ENCODE results near the gene MRPL47.

Gene MRPL47

DNA sequence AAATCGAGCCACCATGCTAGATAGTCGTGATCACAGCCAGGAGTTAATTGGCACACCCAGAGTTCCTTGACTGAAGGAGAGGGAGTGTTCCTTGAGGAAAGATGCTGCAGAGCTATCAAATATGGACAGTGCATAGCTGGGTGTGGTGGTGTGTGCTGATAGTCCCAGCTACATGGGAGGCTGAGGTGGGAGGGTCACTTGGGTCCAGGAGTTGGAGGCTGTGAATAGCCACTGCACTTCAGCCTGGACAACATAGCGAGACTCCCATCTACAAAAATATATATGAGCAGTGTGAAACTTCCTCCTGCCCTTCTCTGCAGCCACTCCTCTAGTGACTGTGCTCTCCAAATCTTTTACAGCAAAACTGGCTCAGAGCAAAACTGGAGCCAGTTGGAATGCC, 38.4 kb upstream of the MRPL47 start:
- CTCF ChIA-PET = interaction anchor here (2.1 kb wide), 1 partner anchor 10 kb away, joined by 4 read pairs; the partner anchor contains the start of gene USP13
- TF ChIP-seq, protein P1, sequence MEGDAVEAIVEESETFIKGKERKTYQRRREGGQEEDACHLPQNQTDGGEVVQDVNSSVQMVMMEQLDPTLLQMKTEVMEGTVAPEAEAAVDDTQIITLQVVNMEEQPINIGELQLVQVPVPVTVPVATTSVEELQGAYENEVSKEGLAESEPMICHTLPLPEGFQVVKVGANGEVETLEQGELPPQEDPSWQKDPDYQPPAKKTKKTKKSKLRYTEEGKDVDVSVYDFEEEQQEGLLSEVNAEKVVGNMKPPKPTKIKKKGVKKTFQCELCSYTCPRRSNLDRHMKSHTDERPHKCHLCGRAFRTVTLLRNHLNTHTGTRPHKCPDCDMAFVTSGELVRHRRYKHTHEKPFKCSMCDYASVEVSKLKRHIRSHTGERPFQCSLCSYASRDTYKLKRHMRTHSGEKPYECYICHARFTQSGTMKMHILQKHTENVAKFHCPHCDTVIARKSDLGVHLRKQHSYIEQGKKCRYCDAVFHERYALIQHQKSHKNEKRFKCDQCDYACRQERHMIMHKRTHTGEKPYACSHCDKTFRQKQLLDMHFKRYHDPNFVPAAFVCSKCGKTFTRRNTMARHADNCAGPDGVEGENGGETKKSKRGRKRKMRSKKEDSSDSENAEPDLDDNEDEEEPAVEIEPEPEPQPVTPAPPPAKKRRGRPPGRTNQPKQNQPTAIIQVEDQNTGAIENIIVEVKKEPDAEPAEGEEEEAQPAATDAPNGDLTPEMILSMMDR (IDR thresholded peaks at IDR 0.05; ENCODE audit: control extremely low read depth, extremely low read depth, low read depth, missing control alignments) = no peak
- POLR2A ChIA-PET = no interaction called here
- no peak for DNase-seq (ENCODE audit: extremely low spot score)

DNA sequence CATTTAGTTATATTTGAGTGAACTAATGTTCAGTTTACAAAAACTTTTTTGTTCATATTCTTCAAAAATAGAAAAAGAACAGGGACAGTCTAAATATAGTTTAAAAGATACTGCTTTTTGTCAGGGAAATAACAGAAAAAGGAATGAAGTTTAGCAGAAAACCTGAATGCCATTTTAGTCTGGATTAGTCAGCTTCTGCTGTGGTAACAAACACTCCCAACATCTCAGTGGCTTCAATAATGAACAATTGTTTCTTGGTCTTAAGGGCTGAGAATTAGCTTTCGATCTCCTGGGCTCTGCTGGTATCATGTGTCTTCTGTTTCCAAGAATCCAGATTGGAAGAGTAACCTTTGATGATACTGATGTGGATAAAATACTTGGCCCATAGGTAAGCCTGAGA, 36.0 kb upstream of the MRPL47 start:
- CTCF ChIA-PET = no interaction called here
- TF ChIP-seq, protein P1 (IDR thresholded peaks at IDR 0.05; ENCODE audit: control extremely low read depth, extremely low read depth, low read depth, missing control alignments) = no peak
- no peak for DNase-seq (ENCODE audit: extremely low spot score)
- POLR2A ChIA-PET = no interaction called here

DNA sequence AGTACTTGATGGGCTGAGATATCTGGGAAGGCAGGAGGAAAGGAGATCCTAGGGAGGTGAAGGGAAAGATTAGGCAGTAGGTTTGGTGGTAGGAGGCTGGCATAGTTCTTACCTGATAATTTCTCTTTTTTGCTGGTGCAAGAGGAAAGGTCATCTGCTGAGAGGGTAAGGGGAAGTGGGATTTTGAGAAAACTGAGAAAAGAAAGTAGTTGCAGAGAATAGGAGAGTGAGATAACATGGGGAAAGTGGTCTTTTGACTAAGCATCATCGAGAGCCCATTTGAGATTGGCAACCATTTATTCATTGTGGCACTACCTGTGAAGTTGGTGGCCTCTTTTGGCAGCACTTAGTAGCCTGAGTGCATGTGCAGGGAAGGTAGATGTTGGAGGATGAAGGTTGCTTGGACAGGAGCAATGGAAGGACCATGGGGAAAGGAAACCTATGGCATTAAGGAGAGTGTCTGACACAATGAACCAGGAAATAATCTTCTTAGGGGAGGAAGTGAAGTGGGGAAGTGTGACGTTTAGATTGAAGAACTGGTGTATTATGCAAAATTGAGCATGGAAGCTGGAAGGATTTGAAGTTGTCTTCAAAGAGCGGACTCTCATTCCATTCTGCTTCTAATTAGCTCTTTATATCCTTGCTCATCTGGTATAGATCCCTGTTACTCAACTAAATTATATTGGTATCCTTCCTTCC, 26.5 kb upstream of the MRPL47 start:
- CTCF ChIA-PET = interaction anchor here (2.2 kb wide), 1 partner anchor 19 kb away, joined by 7 read pairs; no protein-coding TSS in a partner anchor
- TF ChIP-seq, protein P1 (IDR thresholded peaks at IDR 0.05; ENCODE audit: control extremely low read depth, extremely low read depth, low read depth, missing control alignments) = no peak
- POLR2A ChIA-PET = no interaction called here
- DNase-seq (ENCODE audit: extremely low spot score) = no peak

DNA sequence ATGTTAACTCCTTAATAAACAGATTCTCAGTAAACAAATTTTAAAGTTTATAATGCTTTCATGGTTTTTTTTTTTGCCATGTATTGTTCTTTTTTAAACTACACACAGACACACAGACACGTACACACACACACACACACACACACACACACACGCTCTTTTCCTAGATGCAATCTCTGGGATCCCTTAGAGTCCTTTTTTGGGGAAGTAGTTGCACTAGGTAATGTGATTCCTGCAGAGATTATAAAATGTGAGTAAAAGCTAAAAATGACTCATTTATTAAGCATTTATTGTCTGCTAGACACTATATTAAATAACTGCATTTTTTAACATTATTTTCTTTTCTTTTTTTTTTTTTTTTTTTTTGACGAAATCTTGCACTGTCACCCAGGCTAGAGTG, 20.0 kb upstream of the MRPL47 start:
- DNase-seq (ENCODE audit: extremely low spot score) = no peak
- POLR2A ChIA-PET = no interaction called here
- CTCF ChIA-PET = no interaction called here
- TF ChIP-seq, protein P1 (IDR thresholded peaks at IDR 0.05; ENCODE audit: control extremely low read depth, extremely low read depth, low read depth, missing control alignments) = no peak

DNA sequence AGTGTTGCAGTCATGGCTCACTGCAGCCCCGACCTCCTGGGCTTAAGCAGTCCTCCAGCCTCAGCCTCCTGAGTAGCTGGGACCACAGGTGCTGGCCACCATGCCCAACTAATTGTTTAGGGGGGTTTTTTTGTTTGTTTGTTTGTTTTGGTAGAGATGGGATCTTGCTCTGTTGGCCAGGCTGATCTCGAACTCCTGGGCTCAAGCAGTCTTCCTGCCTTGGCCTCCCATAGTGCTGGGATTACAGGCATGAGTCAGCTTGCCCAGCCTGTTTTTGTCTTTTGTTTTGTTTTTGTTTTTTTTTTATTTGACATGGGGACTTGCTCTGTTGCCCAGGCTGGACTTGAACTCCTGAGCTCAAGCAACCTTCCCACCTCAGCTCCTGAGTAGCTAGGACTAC, 17.6 kb upstream of the MRPL47 start:
- ChIA-PET POLR2A (no interaction called here), CTCF (interaction anchor here (1.6 kb wide), 1 partner anchor 27 kb away, joined by 6 read pairs; no protein-coding TSS in a partner anchor)
- TF ChIP-seq, protein P1 (IDR thresholded peaks at IDR 0.05; ENCODE audit: control extremely low read depth, extremely low read depth, low read depth, missing control alignments) = no peak
- no peak for DNase-seq (ENCODE audit: extremely low spot score)

GRCh38 chr3:179615458-179616173, 11.2 kb upstream of the MRPL47 start:
- ChIA-PET POLR2A (no interaction called here), CTCF (interaction anchor here (1.4 to 2.2 kb wide), 3 partner anchors 11 to 34 kb away, joined by 4 to 8 read pairs (median 6); partner anchors contain the start of genes MRPL47 and NDUFB5)
- TF ChIP-seq, protein P1 (IDR thresholded peaks at IDR 0.05; ENCODE audit: control extremely low read depth, extremely low read depth, low read depth, missing control alignments) = no peak
- DNase-seq (ENCODE audit: extremely low spot score) = no peak
